HG03025 (cell line): Measurements from ENCODE around the gene RAB11FIP4.

Experiments used
- ATAC-seq: cut with Tn5 transposase; IDR thresholded peaks from one replicate; pipeline ENCODE4 v1.9.1; 2021; ENCODE audit warnings: mild to moderate bottlenecking, moderate library complexity; ENCODE audit not compliant: unreplicated experiment, low FRiP score

RAB11FIP4 gene

GRCh38 chr17:31452101-31452500 is 60.6 kb downstream of the RAB11FIP4 start:
- no peak for ATAC-seq

DNA sequence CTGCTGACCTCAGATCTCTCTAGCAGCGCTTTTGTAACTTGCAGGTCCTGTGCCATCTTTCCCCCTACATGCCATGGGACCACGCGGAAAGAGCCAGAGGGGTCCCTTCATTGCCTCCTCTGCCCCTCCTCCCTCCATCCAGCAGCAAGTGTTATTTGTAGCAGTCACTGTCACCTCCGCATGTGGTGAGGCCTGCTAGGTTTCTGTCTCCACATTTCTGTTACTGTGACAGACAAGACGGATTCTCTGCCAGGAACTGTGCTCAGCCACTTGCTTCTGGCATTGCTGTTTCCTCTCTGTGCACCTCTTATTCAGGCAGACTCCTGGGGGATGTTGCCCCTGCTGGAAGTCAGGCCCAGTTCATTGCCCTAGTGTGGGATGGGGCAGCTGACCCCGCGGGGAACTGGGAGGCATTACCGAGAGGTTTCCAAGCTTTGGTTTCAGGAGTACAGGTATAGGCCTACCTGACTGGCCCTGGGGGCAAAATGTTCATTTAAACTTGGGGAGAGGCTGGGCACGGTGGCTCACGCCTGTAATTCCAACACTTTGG is 61.2 kb downstream of the RAB11FIP4 start:
- ATAC-seq, result no peak

DNA sequence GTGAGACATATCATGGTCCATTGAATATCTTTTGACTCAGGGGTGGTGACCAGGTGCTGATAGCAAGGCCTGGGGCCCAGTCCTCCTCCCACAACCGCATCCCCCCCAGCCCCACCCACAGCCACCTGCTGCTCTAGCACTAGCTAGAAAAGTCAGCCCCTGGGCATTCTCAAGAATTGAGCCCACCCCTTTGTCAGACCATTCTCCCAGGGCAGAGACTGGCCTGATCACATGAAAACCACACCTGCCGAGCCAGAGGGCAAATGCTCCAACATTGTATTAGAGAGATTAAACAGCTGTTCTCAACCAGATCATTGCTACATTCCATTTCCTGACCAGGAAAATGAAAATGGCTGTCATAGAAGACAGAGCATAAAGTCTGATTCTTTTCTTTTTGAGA is 62.4 kb downstream of the RAB11FIP4 start:
- no peak for ATAC-seq

DNA sequence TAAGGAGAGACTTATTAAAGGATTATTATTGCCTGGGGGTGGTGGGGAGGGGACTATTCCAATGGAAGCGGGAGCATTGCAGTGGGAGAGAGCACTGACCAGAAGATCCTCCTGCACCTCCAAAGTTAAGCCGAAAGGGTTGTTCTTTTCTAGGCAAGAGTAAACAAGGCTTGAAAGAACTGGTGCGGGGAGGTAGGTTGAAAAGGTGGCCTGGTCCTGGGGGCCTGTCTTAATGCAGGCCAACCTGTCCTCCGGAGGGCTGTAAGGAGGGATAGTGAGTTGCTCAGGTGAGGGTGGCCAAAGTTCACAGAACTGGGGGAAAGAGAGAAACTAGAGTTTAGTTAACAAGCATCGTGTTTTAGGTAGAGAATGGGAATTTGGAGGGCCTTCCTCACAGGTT is 65.3 kb downstream of the RAB11FIP4 start:
- ATAC-seq, result no peak

GRCh38 chr17:31457391-31458234 is 66.1 kb downstream of the RAB11FIP4 start:
- ATAC-seq, result no peak

DNA sequence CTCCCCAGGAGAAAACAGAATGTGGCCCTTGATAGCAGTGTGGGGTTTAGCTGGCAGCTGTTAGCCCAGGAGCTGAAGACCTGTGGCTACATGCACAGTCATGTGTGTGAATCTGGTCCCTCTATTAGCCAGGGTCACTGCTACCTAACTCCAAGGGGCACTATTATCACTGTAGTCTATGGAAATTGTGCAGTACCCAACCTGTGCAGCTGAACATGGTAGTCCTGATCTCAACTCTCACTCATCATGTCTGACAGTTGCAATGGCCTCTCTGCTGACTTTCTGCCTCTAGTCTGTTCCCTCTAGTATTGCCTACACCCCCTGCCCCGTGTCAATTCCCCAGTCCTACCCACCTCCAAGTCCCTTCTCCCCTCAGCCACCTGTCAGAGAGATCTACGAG is 67.4 kb downstream of the RAB11FIP4 start:
- ATAC-seq, result no peak

- no peak for ATAC-seq
Measured at GRCh38 chr17:31459716-31460115, 68.2 kb downstream of the RAB11FIP4 start.

DNA sequence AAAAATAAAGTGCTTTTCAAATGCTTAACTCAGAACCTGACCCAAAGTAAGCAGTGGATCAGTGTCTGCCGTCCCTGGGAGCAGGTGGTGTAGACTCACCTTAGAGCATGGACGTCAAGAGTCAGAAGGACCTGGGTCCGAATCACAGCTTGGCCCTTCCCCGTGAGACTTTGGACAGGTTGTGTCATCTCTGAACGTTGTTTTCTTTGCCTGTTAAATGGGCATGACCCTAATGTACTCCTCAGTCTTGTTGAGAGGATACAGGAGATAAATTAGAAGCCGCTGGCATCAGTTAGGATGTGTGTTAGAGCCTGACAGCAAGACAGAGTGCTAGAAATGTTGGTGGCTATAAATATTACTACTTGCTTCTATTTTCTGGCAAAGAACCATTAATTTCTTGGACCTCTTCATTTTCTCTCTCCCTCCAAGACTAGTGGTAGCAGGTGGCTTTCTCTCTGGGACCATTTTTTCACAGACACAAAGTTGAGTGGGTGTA is 68.8 kb downstream of the RAB11FIP4 start:
- no peak for ATAC-seq

- ATAC-seq, result no peak
Measured at GRCh38 chr17:31461227-31461810, 69.8 kb downstream of the RAB11FIP4 start.

DNA sequence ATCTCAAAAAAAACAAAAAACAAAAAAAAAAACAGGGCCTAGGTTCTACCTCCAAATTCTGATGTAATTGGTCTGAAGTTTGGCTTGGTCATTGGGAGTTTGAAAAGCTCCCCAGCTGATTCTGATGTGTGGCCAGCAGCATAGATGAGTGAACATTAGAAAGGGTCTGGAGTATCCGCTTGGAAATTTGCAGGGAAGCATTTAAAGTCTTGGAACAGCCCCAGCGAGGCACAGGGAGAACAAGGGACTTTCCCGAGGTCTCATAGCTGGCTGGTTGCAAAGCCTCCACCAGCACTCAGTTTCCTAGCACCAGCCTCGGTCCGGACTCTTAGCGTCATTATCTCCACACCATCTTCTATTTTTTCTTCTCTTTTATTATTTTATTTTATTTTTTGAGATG is 70.8 kb downstream of the RAB11FIP4 start:
- ATAC-seq, result no peak

- ATAC-seq, result no peak
Measured at GRCh38 chr17:31466096-31466760, 74.8 kb downstream of the RAB11FIP4 start.

DNA sequence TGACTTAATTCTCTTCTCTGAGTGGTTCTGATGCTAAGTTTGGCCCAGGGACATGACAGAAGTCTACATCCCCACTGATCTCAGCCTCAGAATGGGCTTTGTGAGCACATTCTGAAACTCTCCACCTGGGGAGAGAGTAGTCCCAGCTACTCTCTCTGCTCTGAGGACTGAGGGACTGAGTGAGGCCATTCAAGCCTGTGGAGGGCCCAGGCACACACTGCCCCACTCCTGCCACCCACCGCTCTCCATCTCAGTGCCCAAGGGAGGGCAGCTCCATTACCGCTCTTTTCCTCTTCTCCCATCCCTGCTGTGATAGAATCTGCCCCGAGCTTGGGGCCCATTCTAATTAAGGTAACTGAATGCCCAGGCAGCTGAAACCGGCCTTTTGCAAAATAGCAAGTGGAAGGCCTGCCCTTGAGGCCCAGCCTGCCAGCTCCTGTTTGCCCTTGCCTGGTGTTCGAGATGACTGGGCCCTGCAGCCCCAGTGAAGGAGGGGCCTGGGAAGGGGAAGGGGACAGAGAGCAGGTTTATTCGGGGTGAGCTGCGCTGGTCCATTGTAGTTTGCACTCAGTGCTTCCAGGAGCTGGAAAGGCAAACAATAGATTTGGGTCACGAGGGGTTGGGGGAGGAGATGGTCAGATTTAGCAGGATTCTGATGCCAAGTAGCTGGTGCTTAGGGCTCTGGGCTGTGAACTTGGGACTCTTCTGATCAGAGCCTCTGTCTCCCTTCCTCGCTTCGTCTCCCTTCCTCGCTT is 76.2 kb downstream of the RAB11FIP4 start:
- ATAC-seq, result no peak

GRCh38 chr17:31469959-31470358 is 78.5 kb downstream of the RAB11FIP4 start:
- no peak for ATAC-seq

GRCh38 chr17:31470592-31470991 is 79.1 kb downstream of the RAB11FIP4 start:
- ATAC-seq, result no peak

GRCh38 chr17:31472137-31472536 is 80.7 kb downstream of the RAB11FIP4 start:
- ATAC-seq, result no peak

GRCh38 chr17:31475378-31476162 is 84.1 kb downstream of the RAB11FIP4 start:
- ATAC-seq, result no peak

DNA sequence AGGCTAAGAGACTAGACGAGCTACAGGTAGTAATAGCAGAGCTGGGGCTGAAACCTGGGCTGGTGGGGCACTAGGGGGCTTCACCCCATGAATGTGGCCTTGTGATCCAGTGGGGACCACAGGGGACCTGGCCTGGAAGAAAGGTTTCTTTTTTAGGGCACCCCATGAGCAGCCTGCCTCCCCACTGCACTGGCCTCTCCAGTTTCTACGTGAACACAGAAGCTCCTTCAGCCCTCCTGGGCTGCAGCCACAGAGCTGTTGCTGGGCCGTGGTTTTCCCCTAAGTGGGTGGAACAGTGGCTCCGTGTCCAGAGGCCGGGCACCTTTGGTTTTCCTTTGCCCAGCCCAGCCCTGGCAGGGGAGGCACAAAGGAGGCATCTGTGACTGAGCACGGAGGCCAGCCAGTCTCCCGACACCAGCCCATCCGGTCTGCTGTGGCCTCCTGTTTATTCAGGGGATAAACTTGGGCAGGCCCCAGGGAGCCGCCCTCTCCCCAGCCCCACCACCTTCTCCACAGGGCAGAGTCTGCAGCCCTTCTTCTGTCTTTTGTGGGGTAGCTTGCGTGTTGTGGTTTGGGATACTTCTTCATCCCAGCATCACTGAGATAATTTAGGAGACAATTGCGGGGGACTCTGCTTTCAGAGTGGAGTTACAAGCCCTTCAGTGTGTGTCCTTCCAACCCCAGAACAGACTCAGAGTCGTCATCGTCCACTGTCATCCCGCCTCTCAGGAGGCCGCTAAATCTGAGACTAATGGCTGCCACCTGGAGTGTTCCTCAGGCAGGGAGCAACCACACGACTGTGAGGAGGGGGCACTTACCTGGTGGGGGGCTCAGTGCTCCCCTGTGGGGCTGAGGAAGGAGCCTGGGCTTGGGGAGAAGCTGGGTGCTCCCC is 85.3 kb downstream of the RAB11FIP4 start:
- no peak for ATAC-seq

GRCh38 chr17:31477417-31478055 is 86.1 kb downstream of the RAB11FIP4 start:
- ATAC-seq, result no peak
